ENCODE results near the gene ADAM12.

ADAM12 gene

DNA sequence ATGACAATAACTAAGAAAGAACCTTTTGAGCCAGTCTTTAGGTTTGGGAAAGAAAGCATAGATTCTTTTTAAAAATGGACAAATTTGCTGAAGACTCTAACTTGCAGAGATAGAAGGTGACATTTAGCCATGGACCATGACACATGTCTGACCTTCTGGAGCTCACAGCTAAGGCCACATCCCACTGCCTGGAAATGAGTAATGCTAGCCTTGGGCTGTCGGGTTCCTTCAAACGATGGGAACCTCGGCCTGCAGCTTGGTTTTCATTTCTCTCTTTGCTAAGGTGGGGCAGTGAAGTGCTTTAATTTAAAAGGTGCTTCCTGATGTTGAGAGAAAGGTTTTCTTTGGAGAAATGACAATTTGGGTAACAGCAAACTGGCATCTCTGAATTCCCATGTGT is 268.7 kb downstream of the ADAM12 start:
- Histone ChIP-seq H3K27me3 (no peaks in the 10 kb centered on the region), H3K9me3 (no peaks in the 10 kb centered on the region), H3K4me1 (ENCODE audit: control insufficient read depth in 1 of 2, insufficient read depth in 1 of 2, low read depth in 1 of 2, low read length in 1 of 2) (no peaks in the 10 kb centered on the region), H3K4me3 (ENCODE audit: low read depth in 1 of 2, low read length in 1 of 2) (no peak overlapping the region), H3K36me3 (no peaks in the 10 kb centered on the region), H3K27ac (no peak overlapping the region)
- TF ChIP-seq, protein P1, sequence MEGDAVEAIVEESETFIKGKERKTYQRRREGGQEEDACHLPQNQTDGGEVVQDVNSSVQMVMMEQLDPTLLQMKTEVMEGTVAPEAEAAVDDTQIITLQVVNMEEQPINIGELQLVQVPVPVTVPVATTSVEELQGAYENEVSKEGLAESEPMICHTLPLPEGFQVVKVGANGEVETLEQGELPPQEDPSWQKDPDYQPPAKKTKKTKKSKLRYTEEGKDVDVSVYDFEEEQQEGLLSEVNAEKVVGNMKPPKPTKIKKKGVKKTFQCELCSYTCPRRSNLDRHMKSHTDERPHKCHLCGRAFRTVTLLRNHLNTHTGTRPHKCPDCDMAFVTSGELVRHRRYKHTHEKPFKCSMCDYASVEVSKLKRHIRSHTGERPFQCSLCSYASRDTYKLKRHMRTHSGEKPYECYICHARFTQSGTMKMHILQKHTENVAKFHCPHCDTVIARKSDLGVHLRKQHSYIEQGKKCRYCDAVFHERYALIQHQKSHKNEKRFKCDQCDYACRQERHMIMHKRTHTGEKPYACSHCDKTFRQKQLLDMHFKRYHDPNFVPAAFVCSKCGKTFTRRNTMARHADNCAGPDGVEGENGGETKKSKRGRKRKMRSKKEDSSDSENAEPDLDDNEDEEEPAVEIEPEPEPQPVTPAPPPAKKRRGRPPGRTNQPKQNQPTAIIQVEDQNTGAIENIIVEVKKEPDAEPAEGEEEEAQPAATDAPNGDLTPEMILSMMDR (IDR thresholded peaks at IDR 0.05) = no peak

DNA sequence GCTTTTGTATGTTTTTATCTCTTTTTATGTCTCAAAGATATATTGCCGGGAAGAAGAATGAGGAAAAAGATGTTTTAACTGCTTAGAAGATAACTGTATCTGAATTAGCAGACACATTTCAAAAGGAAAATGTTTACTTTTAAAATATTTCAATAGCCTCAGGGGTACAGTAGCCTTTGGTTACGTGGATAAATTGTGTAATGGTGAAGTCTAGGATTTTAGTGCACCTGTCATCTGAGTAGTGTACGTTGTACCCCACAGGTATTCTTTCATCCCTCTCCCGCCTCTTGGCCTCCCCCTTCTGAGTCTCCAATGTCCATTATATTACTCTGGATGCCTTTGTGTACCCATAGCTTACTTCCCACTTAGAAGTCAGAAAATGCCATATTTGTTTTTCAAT is 269.8 kb downstream of the ADAM12 start:
- no peak overlapping the region for H3K4me3 ChIP-seq (ENCODE audit: low read depth in 1 of 2, low read length in 1 of 2)
- TF ChIP-seq, protein P1 (IDR thresholded peaks at IDR 0.05) = no peak
- no peaks in the 10 kb centered on the region for H3K27me3 ChIP-seq
- no peaks in the 10 kb centered on the region for H3K36me3 ChIP-seq
- no peaks in the 10 kb centered on the region for H3K4me1 ChIP-seq (ENCODE audit: control insufficient read depth in 1 of 2, insufficient read depth in 1 of 2, low read depth in 1 of 2, low read length in 1 of 2)
- H3K27ac ChIP-seq = no peak overlapping the region
- no peaks in the 10 kb centered on the region for H3K9me3 ChIP-seq

DNA sequence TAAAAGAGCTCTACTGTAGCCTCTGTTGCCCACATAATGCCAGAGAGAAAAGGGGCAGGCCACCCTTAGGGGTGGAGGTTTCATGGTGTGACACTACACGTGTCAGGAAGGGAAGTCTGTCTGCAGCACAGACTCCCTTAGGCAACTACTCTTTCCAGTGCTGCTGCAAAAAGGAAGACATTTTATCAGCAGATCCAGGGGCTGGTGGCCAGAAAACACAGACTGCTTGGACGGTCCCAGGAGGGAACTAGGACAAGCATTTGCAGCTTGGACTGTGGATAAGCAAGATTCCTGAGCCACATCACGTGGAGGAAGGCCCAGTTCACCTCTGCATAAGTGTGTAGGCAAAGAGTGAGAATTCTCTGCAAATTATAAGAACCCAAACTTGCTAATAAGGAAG is 271.1 kb downstream of the ADAM12 start:
- Histone ChIP-seq H3K36me3 (no peaks in the 10 kb centered on the region), H3K9me3 (no peaks in the 10 kb centered on the region), H3K27me3 (no peaks in the 10 kb centered on the region), H3K4me3 (ENCODE audit: low read depth in 1 of 2, low read length in 1 of 2) (no peak overlapping the region), H3K27ac (no peak overlapping the region), H3K4me1 (ENCODE audit: control insufficient read depth in 1 of 2, insufficient read depth in 1 of 2, low read depth in 1 of 2, low read length in 1 of 2) (no peaks in the 10 kb centered on the region)
- TF ChIP-seq, protein P1 (IDR thresholded peaks at IDR 0.05) = no peak

DNA sequence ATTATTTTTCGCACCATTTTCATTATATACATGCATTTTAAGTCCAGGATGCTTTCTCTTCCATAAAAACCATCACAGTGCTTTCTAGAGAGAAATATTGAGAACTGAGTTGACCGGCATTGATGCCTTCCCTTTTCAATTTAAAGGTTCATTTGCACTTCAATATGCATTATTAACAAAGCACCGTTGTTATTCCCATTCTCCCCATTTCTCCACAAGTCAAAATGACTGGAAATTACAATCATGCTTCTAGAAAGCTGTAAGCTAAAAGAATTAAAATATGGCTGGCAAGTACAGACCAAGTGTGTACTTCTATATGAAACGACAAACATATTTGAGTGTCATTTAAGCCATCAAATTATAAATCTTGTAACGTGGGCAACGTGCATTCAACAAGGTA is 272.4 kb downstream of the ADAM12 start:
- Histone ChIP-seq H3K36me3 (no peaks in the 10 kb centered on the region), H3K27ac (no peak overlapping the region), H3K4me1 (ENCODE audit: control insufficient read depth in 1 of 2, insufficient read depth in 1 of 2, low read depth in 1 of 2, low read length in 1 of 2) (no peaks in the 10 kb centered on the region), H3K9me3 (no peaks in the 10 kb centered on the region), H3K4me3 (ENCODE audit: low read depth in 1 of 2, low read length in 1 of 2) (no peak overlapping the region), H3K27me3 (no peaks in the 10 kb centered on the region)
- TF ChIP-seq, protein P1 (IDR thresholded peaks at IDR 0.05) = no peak

DNA sequence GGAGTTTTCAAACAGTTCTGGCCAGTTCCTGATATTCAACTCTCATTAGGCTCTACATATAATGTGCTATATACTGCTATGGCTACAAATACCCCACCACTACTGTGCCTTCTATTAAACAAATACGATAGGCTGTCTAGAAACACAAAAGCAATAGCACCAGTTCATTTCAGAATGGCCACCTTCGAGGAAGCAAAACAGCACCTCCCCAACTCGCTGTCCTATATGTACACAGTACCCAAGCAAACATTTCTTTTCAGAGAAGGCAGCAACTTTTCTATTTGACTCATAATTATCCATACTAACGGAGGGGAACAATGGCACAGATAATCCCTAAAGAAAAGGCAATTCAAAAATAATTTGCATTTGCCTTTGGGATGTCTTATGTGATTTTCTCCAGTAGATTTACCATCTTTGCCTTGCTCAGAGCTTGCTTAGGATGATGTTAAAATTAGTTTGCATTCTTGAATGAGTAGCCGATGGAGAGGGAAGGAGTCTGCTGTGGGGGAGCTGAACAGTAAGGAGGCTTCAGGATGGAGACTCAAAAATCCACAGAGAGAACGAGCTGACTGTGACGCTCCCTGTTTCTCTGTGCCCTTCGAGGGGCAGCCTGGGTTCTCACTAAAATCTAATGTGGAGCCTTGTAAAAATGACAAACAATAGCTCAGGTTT is 273.3 kb downstream of the ADAM12 start:
- no peak overlapping the region for H3K27ac ChIP-seq
- no peaks in the 10 kb centered on the region for H3K9me3 ChIP-seq
- TF ChIP-seq, protein P1 (IDR thresholded peaks at IDR 0.05) = no peak
- H3K27me3 ChIP-seq = no peaks in the 10 kb centered on the region
- no peak overlapping the region for H3K4me3 ChIP-seq (ENCODE audit: low read depth in 1 of 2, low read length in 1 of 2)
- H3K36me3 ChIP-seq = no peaks in the 10 kb centered on the region
- no peaks in the 10 kb centered on the region for H3K4me1 ChIP-seq (ENCODE audit: control insufficient read depth in 1 of 2, insufficient read depth in 1 of 2, low read depth in 1 of 2, low read length in 1 of 2)

Data from neutrophil (primary cell).